UCSD-AML1 (cell line): ENCODE results near the gene ELOB.

Experiments
- DNase-seq: peaks from one replicate; lab custom pipeline; 2025; ENCODE audit not compliant: unreplicated experiment; lab: John Stamatoyannopoulos, UW

The ELOB gene

GRCh38 chr16:2784358-2785100 is 7.4 kb upstream of the ELOB start:
- DNase-seq = no peak

- no peak for DNase-seq
Measured at GRCh38 chr16:2783581-2784357, 6.7 kb upstream of the ELOB start.

- no peak for DNase-seq
Measured at GRCh38 chr16:2782583-2783351, 5.7 kb upstream of the ELOB start.

GRCh38 chr16:2779978-2780898 is 3.2 kb upstream of the ELOB start:
- no peak for DNase-seq

GRCh38 chr16:2779151-2779920 is 2.3 kb upstream of the ELOB start:
- DNase-seq = no peak

- no peak for DNase-seq
Measured at GRCh38 chr16:2778630-2778958, 1.5 kb upstream of the ELOB start.

GRCh38 chr16:2777903-2778629 is 986 bp upstream of the ELOB start:
- DNase-seq = no peak

- peak; percentile 43 for DNase-seq
Measured at GRCh38 chr16:2776500-2777139, 460 bp downstream of the ELOB start.

GRCh38 chr16:2775765-2776499 is 1.1 kb downstream of the ELOB start:
- DNase-seq = no peak

- no peak for DNase-seq
Measured at GRCh38 chr16:2775131-2775716, 1.9 kb downstream of the ELOB start.

- no peak for DNase-seq
Measured at GRCh38 chr16:2774161-2774891, 2.8 kb downstream of the ELOB start.

GRCh38 chr16:2773188-2773968 is 3.7 kb downstream of the ELOB start:
- no peak for DNase-seq

- no peak for DNase-seq
Measured at GRCh38 chr16:2771496-2772402, 5.3 kb downstream of the ELOB start.

GRCh38 chr16:2770057-2770951 is 6.8 kb downstream of the ELOB start:
- DNase-seq = no peak
